ENCODE results near the gene CST11. TPM values are rescaled to one million over a fixed set of nuclear protein-coding genes. Genes with fewer than 3 reads are reported as not detected.
A peak's percentile ranks its signal among the peaks of the same experiment; 100 is the strongest.

CST11 gene
- total RNA-seq, 4 donors from 2014 or later = not detected

GRCh38 chr20:23446505-23446904, 6.2 kb downstream of the CST11 start:
- Histone ChIP-seq H3K27ac (no peak overlapping the region), H3K36me3 (no peaks in the 10 kb centered on the region), H3K9me3 (no peaks in the 10 kb centered on the region), H3K4me1 (peaks cover 0 to 5% (median 0%) of the 10 kb centered on the region in 4 donors), H3K27me3 (no peaks in the 10 kb centered on the region), H3K4me3 (no peak overlapping the region)
- TF ChIP-seq POLR2A (IDR thresholded peaks at IDR 0.05) (no peak), CTCF (IDR thresholded peaks at IDR 0.05) (peak in 4 of 5 experiments; percentile 13 to 17 (median 14))
- 72 to 74% methylated on average over 8 of the region's 8 CpGs for WGBS, 2 donors
- DNase-seq (ENCODE audit: low spot score in 2 of 2) = peak in 1 of 2 donors; percentile 49

- H3K4me3 ChIP-seq = no peak overlapping the region
- H3K27me3 ChIP-seq = no peaks in the 10 kb centered on the region
- H3K36me3 ChIP-seq = no peaks in the 10 kb centered on the region
- WGBS, 2 donors = 86 to 95% methylated on average over 7 of the region's 7 CpGs
- no peak for DNase-seq (ENCODE audit: low spot score in 2 of 2)
- H3K27ac ChIP-seq = no peak overlapping the region
- H3K4me1 ChIP-seq = peaks cover 0 to 5% (median 0%) of the 10 kb centered on the region in 4 donors
- no peaks in the 10 kb centered on the region for H3K9me3 ChIP-seq
- TF ChIP-seq POLR2A (IDR thresholded peaks at IDR 0.05) = no peak
- no peak for TF ChIP-seq CTCF (IDR thresholded peaks at IDR 0.05)
- TF ChIP-seq EP300 (IDR thresholded peaks at IDR 0.05) = no peak
These were observed 7.0 kb downstream of the CST11 start for GRCh38 chr20:23445596-23446217.

DNA sequence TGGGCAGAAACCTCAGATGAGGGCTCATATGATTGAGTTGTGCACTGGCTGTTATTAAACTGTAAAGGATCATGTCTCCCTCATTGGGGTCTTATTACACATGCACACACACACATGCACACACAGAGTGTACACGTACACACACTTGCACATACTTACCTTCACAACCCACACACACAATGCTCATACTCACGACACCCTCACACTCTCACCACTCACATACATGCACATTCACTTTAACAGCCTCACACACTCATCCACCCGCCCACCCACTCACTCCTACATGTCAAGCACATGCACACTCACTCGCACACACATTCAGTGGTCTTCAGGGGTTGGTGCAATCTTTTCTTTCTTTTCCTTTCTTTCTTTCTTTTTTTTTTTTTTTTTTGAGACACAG, 7.8 kb downstream of the CST11 start:
- TF ChIP-seq EP300 (IDR thresholded peaks at IDR 0.05) = no peak
- no peak for TF ChIP-seq POLR2A (IDR thresholded peaks at IDR 0.05)
- no peak for TF ChIP-seq CTCF (IDR thresholded peaks at IDR 0.05)
- DNase-seq (ENCODE audit: low spot score in 2 of 2) = no peak
- WGBS, 2 donors = 80 to 87% methylated on average over 4 of the region's 4 CpGs
- H3K4me3 ChIP-seq = no peak overlapping the region
- no peak overlapping the region for H3K27ac ChIP-seq
- H3K4me1 ChIP-seq = peaks cover 0 to 5% (median 0%) of the 10 kb centered on the region in 4 donors
- no peaks in the 10 kb centered on the region for H3K27me3 ChIP-seq
- H3K36me3 ChIP-seq = no peaks in the 10 kb centered on the region
- H3K9me3 ChIP-seq = no peaks in the 10 kb centered on the region

- DNase-seq (ENCODE audit: low spot score in 2 of 2) = no peak
- 68 to 79% methylated on average over 5 of the region's 5 CpGs for WGBS, 2 donors
- no peak overlapping the region for H3K27ac ChIP-seq
These were observed 10.2 kb downstream of the CST11 start for GRCh38 chr20:23442436-23442835.

More at GRCh38 chr20:23442436-23442835, 10.2 kb downstream of the CST11 start:
- H3K9me3 ChIP-seq = no peaks in the 10 kb centered on the region
- no peaks in the 10 kb centered on the region for H3K36me3 ChIP-seq
- peaks cover 0 to 5% (median 0%) of the 10 kb centered on the region in 4 donors for H3K4me1 ChIP-seq
- TF ChIP-seq POLR2A (IDR thresholded peaks at IDR 0.05) = no peak
- TF ChIP-seq CTCF (IDR thresholded peaks at IDR 0.05) = no peak
- no peak for TF ChIP-seq EP300 (IDR thresholded peaks at IDR 0.05)
- no peak overlapping the region for H3K4me3 ChIP-seq
- H3K27me3 ChIP-seq = no peaks in the 10 kb centered on the region

Data from tibial nerve (tissue), 4 donors.